A673 (cell line): ENCODE measurements around the gene TTC33. TPM values are rescaled to one million over a fixed set of nuclear protein-coding genes. Genes with fewer than 3 reads are reported as not detected.

Source experiments
- BruUV-seq: library from RNA; stranded (reverse); fragments of 400-500 nt; replicated peaks from 2 replicates; lab custom pipeline; 2021; lab: Mats Ljungman, UMichigan
- CTCF ChIA-PET: fragments of 300-600 bp; sonication (Branson Sonifier 250); formaldehyde crosslinking; loops from one replicate; lab custom pipeline; 2022; ENCODE audit warnings: antibody characterized with exemption; lab: Charles Lee
- POLR2A ChIA-PET: fragments of 300-600 bp; sonication (Branson Sonifier 250); formaldehyde crosslinking; loops from one replicate; lab custom pipeline; 2022; ENCODE audit warnings: antibody characterized with exemption; ENCODE audit not compliant: low non-redundant PET; lab: Charles Lee
- DNase-seq: peaks from one replicate; pipeline ENCODE4 v3.0.0-alpha.2; 2015; ENCODE audit warnings: low spot score
- H3K27ac ChIP-seq: fragments of 200-600 bp; sonication (generic); 2 replicates; pipeline ENCODE4 v1.5.1; 2016; ENCODE audit warnings: mixed run types, low read depth, mild to moderate bottlenecking, mixed read lengths, antibody characterized with exemption, low read length; ENCODE audit not compliant: poor library complexity, severe bottlenecking
- H3K27me3 ChIP-seq: fragments of 200-600 bp; sonication (generic); replicated peaks from 2 replicates; pipeline ENCODE4 v1.6.1; 2017; ENCODE audit warnings: mixed run types, low read depth, mild to moderate bottlenecking, mixed read lengths, antibody characterized with exemption, low read length; ENCODE audit not compliant: insufficient read depth, poor library complexity
- H3K36me3 ChIP-seq: fragments of 200-600 bp; sonication (generic); 2 replicates; pipeline ENCODE4 v1.6.1; 2016; ENCODE audit warnings: mixed run types, mild to moderate bottlenecking, mixed read lengths, antibody characterized with exemption, low read length; ENCODE audit not compliant: insufficient read depth, poor library complexity, severe bottlenecking
- H3K4me1 ChIP-seq: fragments of 200-600 bp; sonication (generic); 2 replicates; pipeline ENCODE4 v1.6.1; 2017; ENCODE audit warnings: mixed run types, mild to moderate bottlenecking, mixed read lengths, antibody characterized with exemption, low read length; ENCODE audit not compliant: insufficient read depth, poor library complexity, severe bottlenecking
- H3K4me3 ChIP-seq: fragments of 200-600 bp; sonication (generic); 2 replicates; pipeline ENCODE4 v1.5.1; 2016; ENCODE audit warnings: low read depth, mixed run types, mild to moderate bottlenecking, mixed read lengths, low read length; ENCODE audit not compliant: poor library complexity, severe bottlenecking
- H3K9me3 ChIP-seq: fragments of 200-600 bp; sonication (generic); 2 replicates; pipeline ENCODE4 v1.6.1; 2016; ENCODE audit warnings: mixed run types, low read depth, mild to moderate bottlenecking, mixed read lengths, antibody characterized with exemption, low read length; ENCODE audit not compliant: poor library complexity, severe bottlenecking
- EZH2 ChIP-seq: fragments of 200-600 bp; sonication (generic); IDR thresholded peaks from 2 replicates; pipeline ENCODE4 v1.6.1; 2017; ENCODE audit warnings: borderline replicate concordance, low read depth, mild to moderate bottlenecking, mixed read lengths, antibody characterized with exemption, low read length; ENCODE audit not compliant: poor library complexity, severe bottlenecking
- intact Hi-C: fragments of 100-400 bp; cut with micrococcal nuclease; formaldehyde crosslinking; loops from one replicate; pipeline ENCODE4 v1.10.0; 2022; ENCODE audit not compliant: unreplicated experiment
- total RNA-seq: library from RNA; stranded (reverse); gene quantifications from 2 replicates; pipeline ENCODE4 v1.2.3, GENCODE V29; 2021
- TF ChIP-seq, protein P1 (sequence below): fragments of 300-800, 200-600 bp; sonication (generic); conservative IDR thresholded peaks from 2 replicates; pipeline ENCODE4 v1.5.1; 2017; ENCODE audit warnings: low read depth, mild to moderate bottlenecking, antibody characterized with exemption, low read length, moderate library complexity, mixed read lengths

The TTC33 gene
- total RNA-seq, 1 experiment from 2014 or later = 17.0 TPM

DNA sequence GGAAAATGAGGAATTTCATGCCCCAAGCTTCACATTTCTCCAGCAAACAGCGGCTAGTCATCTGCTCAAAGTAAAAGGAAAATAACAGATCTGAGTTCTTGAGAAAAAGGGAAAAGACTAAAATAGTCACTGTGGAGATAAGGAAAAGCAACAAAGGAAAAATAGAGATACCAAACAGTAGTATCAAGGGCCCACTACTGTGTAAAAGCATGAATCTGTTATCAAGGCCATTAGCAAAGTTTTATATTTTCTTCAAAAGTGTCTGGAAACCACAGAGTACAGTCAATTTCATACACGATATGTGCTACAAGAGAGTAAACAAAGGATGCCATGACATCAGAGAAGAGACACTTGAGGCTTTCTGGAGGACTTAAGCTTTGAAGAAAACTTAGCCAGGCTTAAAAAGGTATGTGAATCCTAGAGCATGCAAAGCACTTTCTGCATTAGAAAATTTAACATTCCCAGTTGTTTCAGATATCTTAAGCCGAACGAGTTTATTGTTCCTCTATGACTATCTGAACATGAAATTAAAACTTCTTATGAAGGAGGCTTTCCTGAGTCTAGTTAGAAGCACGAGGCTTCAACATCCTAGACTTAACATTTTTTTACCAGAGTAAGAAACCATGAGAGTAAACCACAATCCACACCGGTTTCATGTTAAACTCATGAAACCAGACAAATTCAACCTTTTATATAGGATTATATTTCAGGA lies 1.2 kb downstream of the TTC33 start:
- no peak for DNase-seq
- Histone ChIP-seq H3K4me3 (peak overlapping the region; percentile 93), H3K27me3 (no peaks in the 10 kb centered on the region), H3K27ac (peak overlapping the region; percentile 90), H3K4me1 (peaks cover 10% of the 10 kb centered on the region), H3K9me3 (no peaks in the 10 kb centered on the region), H3K36me3 (no peaks in the 10 kb centered on the region)
- CTCF ChIA-PET = interaction anchor here (0.8 kb wide), 1 partner anchor 43 kb away, joined by 3 read pairs; the partner anchor contains the start of gene PRKAA1
- POLR2A ChIA-PET = no interaction called here
- intact Hi-C loops = loop anchor here (1.0 to 5.0 kb wide), 2 partner anchors 83 to 125 kb away; partner anchors contain the start of gene RPL37
- BruUV-seq = TSS peak; percentile 28
- TF ChIP-seq EZH2 = no peak
- TF ChIP-seq, protein P1, sequence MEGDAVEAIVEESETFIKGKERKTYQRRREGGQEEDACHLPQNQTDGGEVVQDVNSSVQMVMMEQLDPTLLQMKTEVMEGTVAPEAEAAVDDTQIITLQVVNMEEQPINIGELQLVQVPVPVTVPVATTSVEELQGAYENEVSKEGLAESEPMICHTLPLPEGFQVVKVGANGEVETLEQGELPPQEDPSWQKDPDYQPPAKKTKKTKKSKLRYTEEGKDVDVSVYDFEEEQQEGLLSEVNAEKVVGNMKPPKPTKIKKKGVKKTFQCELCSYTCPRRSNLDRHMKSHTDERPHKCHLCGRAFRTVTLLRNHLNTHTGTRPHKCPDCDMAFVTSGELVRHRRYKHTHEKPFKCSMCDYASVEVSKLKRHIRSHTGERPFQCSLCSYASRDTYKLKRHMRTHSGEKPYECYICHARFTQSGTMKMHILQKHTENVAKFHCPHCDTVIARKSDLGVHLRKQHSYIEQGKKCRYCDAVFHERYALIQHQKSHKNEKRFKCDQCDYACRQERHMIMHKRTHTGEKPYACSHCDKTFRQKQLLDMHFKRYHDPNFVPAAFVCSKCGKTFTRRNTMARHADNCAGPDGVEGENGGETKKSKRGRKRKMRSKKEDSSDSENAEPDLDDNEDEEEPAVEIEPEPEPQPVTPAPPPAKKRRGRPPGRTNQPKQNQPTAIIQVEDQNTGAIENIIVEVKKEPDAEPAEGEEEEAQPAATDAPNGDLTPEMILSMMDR = no peak

DNA sequence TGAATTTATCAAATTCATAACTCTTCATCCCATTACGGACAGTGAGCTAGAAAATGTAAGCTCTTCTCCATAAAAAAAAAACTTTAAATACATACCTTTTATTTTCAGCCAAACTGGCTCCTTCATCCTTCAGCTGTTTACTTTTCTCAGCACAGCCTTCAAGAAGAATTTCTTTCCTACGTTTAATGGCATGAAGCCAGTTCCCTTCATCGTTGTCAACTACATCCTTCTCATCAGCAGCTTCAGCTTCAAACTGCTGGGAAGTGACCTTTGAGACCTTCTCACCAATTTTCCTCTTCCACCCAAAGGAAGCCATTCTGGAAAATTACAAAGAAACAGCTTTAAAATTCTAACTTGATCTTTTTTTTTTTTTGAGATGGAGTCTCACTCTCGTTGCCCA lies 9.1 kb downstream of the TTC33 start:
- BruUV-seq = no TSS peak
- DNase-seq = no peak
- intact Hi-C loops = no loop called here
- Histone ChIP-seq H3K27ac (no peak overlapping the region), H3K9me3 (no peaks in the 10 kb centered on the region), H3K27me3 (no peaks in the 10 kb centered on the region), H3K4me1 (peaks cover 10% of the 10 kb centered on the region), H3K4me3 (no peak overlapping the region), H3K36me3 (no peaks in the 10 kb centered on the region)
- CTCF ChIA-PET = no interaction called here
- no peak for TF ChIP-seq EZH2
- TF ChIP-seq, protein P1 = no peak
- POLR2A ChIA-PET = no interaction called here

GRCh38 chr5:40743771-40744170 lies 12.0 kb downstream of the TTC33 start:
- ChIA-PET POLR2A (no interaction called here), CTCF (no interaction called here)
- no peak overlapping the region for H3K4me3 ChIP-seq
- intact Hi-C loops = no loop called here
- peaks cover 10% of the 10 kb centered on the region for H3K4me1 ChIP-seq
- H3K27me3 ChIP-seq = no peaks in the 10 kb centered on the region
- H3K36me3 ChIP-seq = peaks cover 12% of the 10 kb centered on the region
- no peak for TF ChIP-seq EZH2
- TF ChIP-seq, protein P1 = no peak
- no peaks in the 10 kb centered on the region for H3K9me3 ChIP-seq
- H3K27ac ChIP-seq = no peak overlapping the region
- BruUV-seq = no TSS peak
- no peak for DNase-seq
